GM19240 (cell line): ENCODE measurements around the gene WTAP.
"Not testable (repeated sequence)": the region's sequence is repeated elsewhere in the genome, so short reads cannot be mapped to it uniquely, and the experiment has no call there.

ENCODE experiments used
- DNase-seq: peaks from one replicate; pipeline ENCODE4 v3.0.0; 2011; ENCODE audit warnings: low spot score; ENCODE audit not compliant: insufficient read length

WTAP gene

GRCh38 chr6:159726918-159727716, at the start of gene WTAP:
WTAP (plus strand) TSS chr6:159727506; CDS start chr6:159736266, 8,760 bp downstream.
- peak; percentile 73 for DNase-seq

GRCh38 chr6:159677506-159678165, 49.7 kb upstream of the WTAP start:
- DNase-seq = no peak

- DNase-seq = no peak
These were observed 48.7 kb upstream of the WTAP start for GRCh38 chr6:159678574-159678973.

- DNase-seq = no peak
These were observed 47.9 kb upstream of the WTAP start for GRCh38 chr6:159679091-159680077.

- DNase-seq = no peak
These were observed 47.2 kb upstream of the WTAP start for GRCh38 chr6:159680104-159680503.

GRCh38 chr6:159681191-159681880, 46.0 kb upstream of the WTAP start:
- DNase-seq = no peak

GRCh38 chr6:159682295-159682694, 45.0 kb upstream of the WTAP start:
- DNase-seq = no peak

GRCh38 chr6:159682810-159683209, 44.5 kb upstream of the WTAP start:
- DNase-seq = no peak

GRCh38 chr6:159684013-159684304, 43.3 kb upstream of the WTAP start:
- DNase-seq = no peak

GRCh38 chr6:159686040-159686439, 41.3 kb upstream of the WTAP start:
- no peak for DNase-seq

- DNase-seq = no peak
These were observed 40.6 kb upstream of the WTAP start for GRCh38 chr6:159686703-159687102.

GRCh38 chr6:159687341-159687740, 40.0 kb upstream of the WTAP start:
- no peak for DNase-seq

- no peak for DNase-seq
These were observed 38.9 kb upstream of the WTAP start for GRCh38 chr6:159688266-159688905.

GRCh38 chr6:159689001-159689400, 38.3 kb upstream of the WTAP start:
- no peak for DNase-seq

- not testable (repeated sequence) for DNase-seq
These were observed 37.2 kb upstream of the WTAP start for GRCh38 chr6:159690135-159690534.

- no peak for DNase-seq
These were observed 36.0 kb upstream of the WTAP start for GRCh38 chr6:159691133-159691962.

- no peak for DNase-seq
These were observed 35.4 kb upstream of the WTAP start for GRCh38 chr6:159691963-159692287.

GRCh38 chr6:159692303-159693127, 34.8 kb upstream of the WTAP start:
- peak; percentile 33 for DNase-seq
